GM21717 (cell line): ENCODE data around the gene CRTAC1.

ENCODE experiments used
- ATAC-seq: cut with Tn5 transposase; IDR thresholded peaks from one replicate; pipeline ENCODE4 v1.9.1; 2021; ENCODE audit warnings: mild to moderate bottlenecking, moderate library complexity; ENCODE audit not compliant: unreplicated experiment

CRTAC1 gene

DNA sequence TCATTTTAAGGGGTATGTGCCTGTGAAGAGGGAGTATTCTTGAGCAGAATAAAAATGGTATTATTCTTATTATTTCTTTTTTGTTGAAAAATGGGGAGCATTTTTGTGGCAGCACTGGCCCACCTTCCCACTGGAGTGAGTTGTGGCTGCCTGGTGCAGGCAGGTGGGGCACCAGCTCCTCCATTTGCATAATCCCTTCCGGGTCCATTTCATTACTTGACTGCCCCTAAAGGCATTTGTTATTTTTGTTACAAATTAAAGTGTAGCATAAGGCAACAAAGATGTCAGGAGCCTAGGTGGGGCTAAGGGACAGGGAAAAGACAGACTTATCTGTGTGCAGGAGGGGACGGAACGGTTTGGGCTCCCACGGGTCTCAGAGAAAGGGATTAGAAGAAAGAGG, 154.0 kb downstream of the CRTAC1 start:
- ATAC-seq, result no peak

DNA sequence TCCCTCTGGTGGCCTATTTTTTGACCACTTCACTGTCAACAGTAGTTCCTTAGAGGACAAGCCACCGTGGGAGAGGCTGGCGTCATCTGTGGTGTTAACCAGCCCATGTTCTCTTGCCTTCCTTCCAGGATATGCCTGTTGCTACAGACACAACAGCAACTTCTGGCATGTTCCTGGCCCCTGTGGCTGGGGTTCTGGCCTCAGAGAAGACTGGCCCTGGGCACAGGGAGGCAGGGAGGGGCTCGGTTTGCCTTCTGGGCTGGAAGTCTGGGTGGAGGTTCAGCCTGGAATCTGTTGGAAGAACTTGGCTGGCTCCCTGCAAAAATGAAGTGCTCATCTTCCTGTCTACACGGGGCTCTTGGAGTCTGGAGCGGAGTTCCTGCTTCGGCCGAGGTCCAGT, 155.0 kb downstream of the CRTAC1 start:
- no peak for ATAC-seq

GRCh38 chr10:97874332-97874731, 156.1 kb downstream of the CRTAC1 start:
- no peak for ATAC-seq

GRCh38 chr10:97873569-97873968, 156.9 kb downstream of the CRTAC1 start:
- no peak for ATAC-seq

GRCh38 chr10:97870990-97871389, 159.4 kb downstream of the CRTAC1 start:
- no peak for ATAC-seq

- ATAC-seq, result peak; percentile 94
Observed at GRCh38 chr10:97869091-97870042, 161.1 kb downstream of the CRTAC1 start.

- no peak for ATAC-seq
Observed at GRCh38 chr10:97868134-97868685, 162.2 kb downstream of the CRTAC1 start.

- ATAC-seq, result no peak
Observed at GRCh38 chr10:97867220-97867800, 163.1 kb downstream of the CRTAC1 start.

GRCh38 chr10:97866524-97867219, 163.7 kb downstream of the CRTAC1 start:
- ATAC-seq, result no peak

DNA sequence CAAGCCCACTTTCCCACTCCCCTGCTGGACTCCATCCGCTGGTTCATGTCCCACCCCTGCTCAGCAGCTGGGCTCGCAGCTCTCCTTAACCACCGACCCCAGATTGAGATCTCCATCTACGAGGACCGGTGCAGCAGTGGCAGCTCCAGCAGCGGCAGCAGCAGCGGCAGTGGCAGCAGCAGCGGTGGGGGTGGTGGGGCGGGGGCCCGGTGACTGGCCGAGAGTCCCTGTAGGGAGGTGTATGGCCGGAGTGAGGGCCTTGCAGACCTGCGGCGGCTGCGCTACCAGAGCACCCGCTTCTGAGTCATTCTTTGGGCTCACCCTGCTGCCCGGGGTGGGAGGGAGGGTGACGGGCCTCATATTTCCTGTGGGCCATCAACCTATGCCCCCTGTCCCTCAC, 164.9 kb downstream of the CRTAC1 start:
- ATAC-seq, result no peak

- no peak for ATAC-seq
Observed at GRCh38 chr10:97863808-97864207, 166.6 kb downstream of the CRTAC1 start.

- ATAC-seq, result no peak
Observed at GRCh38 chr10:97861924-97862323, 168.5 kb downstream of the CRTAC1 start.

GRCh38 chr10:97861097-97861750, 169.2 kb downstream of the CRTAC1 start:
- no peak for ATAC-seq

DNA sequence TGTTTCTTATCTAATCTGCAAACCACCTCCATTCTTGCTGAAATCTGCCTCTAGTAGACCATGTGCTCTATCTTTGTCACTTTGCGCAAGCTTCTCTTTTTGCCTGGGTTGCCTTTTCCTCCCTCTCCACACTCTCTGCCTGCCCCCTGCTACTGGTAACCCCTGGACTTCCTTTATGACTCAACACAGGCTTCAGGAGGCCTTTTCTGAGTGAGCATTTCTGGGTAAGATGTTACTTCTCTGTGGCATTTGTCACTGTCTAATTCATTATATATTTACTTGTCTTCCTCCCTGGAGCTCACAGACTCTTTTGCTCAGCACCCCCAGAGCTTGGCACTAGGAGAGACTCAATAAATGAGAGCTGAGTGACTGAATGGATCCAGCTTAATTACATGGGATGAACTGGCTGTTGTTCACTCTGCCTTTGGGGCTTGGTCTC, 172.4 kb downstream of the CRTAC1 start:
- ATAC-seq, result no peak

- ATAC-seq, result no peak
Observed at GRCh38 chr10:97854743-97855142, 175.7 kb downstream of the CRTAC1 start.

DNA sequence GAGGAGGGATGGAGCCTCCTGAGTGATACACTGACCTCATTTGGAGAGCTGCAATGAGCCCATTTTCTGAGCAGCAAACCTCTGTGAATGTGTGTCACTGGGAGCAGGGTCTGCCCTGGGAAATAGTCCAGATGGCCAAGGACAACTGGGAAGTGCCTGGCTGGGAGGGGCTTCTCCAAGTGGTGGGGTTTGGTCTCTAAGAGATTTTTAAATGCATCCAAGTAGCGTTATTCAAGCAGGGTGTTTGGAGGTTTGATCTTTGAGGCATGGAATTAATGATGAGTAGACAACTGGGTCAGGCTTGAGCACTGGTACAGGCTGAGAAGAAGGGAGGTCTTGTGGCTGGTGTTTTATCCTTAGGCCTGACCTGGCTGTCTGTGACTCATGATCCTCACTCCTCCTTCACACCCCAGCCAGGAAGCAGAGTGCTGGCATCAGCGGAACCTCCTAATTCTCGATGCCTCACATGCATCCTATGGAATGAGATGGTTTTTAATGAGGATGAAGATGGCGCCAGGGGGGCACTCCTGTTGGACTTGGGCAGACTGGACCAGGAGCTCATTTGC, 177.5 kb downstream of the CRTAC1 start:
- no peak for ATAC-seq

GRCh38 chr10:97852277-97852676, 178.1 kb downstream of the CRTAC1 start:
- ATAC-seq, result no peak

DNA sequence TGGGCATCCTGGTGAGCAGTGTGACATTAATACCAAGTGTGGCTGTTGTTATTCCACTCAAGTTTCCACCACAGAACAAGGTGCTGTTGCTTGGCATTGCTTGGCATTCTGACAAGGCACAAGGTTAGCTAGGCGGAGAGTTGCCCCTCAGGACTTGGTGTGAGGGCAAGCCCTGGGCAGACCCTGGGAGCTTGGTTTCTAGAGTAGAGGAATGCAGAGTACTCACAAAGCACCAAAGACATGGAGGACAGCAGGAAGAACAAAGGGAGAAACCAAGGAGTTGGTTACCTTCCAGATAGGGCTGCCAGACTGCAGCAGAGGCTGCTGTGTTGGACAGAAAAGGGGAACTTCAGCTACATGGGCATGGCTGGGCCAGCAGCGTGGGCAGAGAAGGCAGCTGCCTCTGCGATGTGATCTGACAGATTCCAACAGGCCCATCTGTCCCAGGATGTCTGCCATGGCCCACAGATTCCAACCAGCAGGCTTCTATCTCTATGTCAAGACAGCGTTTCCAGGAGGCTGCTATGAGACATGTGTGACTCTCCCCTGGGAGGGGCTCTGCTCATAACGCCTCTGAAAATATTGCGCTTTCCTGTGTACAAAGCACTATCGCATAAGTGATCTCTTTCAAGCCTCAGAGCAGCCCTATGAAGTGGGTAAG, 178.9 kb downstream of the CRTAC1 start:
- no peak for ATAC-seq

- no peak for ATAC-seq
Observed at GRCh38 chr10:97850446-97850845, 180.0 kb downstream of the CRTAC1 start.
